GDM1 (cell line): ENCODE data around the gene HERPUD1.
"Not testable (repeated sequence)": the region's sequence is repeated elsewhere in the genome, so short reads cannot be mapped to it uniquely, and the experiment has no call there.

ENCODE experiments used
- DNase-seq: peaks from one replicate; lab custom pipeline; 2025; lab: John Stamatoyannopoulos, UW

Gene HERPUD1

DNA sequence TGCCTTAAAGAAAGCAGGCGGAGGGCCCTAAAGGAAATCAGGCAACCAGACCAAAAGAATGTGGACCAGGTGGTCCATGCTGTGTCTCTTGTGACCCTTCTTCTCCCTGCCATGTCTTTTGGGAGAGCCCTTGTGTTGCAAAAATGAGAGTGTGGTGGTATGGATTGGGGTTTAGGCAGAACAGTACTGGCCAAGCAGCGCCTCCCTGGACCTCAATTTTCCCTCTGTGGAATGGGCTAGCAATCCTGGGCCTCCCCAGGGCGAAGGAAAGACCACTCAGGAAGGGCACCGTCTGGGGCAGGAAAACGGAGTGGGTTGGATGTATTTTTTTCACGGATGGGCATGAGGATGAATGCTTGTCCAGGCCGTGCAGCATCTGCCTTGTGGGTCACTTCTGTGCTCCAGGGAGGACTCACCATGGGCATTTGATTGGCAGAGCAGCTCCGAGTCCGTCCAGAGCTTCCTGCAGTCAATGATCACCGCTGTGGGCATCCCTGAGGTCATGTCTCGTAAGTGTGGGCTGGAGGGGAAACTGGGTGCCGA is 49.9 kb downstream of the HERPUD1 start:
- DNase-seq, result no peak

DNA sequence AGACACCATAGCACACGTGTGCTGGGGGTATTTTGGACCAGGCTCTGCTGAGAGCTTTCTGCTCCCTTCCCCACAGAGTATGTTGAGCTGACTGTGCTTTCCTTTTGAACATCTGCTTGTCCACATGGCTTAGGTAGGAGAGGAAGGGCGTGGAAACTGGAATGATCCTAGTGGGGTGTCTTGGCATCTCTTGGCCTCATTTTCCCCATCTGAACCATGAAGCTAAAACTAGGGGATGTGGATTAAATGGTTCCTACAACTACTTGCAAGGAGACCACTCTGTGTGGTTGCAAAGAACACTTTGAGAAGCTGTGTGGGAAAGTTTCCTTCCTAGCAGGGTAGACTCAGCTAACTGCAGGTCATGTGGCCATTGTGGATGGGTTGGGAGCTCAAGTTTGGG is 50.8 kb downstream of the HERPUD1 start:
- no peak for DNase-seq

DNA sequence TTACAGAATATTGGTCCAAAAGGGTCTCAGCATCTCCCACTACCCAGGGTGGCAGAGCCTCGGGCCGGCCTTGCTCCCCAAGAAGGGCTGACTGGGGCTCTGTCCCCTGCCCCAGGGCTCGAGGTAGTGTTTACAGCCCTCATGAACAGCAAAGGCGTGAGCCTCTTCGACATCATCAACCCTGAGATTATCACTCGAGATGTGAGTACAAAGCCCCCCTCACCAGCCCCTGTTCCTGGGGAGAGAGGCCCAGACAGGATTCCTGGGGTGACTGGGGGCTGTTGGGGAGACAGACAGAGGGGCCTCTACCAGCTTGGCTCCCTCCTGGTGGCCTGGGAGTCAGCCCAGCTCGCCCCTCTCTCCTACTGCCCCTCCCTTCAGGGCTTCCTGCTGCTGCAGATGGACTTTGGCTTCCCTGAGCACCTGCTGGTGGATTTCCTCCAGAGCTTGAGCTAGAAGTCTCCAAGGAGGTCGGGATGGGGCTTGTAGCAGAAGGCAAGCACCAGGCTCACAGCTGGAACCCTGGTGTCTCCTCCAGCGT is 51.3 kb downstream of the HERPUD1 start:
- DNase-seq, result no peak

DNA sequence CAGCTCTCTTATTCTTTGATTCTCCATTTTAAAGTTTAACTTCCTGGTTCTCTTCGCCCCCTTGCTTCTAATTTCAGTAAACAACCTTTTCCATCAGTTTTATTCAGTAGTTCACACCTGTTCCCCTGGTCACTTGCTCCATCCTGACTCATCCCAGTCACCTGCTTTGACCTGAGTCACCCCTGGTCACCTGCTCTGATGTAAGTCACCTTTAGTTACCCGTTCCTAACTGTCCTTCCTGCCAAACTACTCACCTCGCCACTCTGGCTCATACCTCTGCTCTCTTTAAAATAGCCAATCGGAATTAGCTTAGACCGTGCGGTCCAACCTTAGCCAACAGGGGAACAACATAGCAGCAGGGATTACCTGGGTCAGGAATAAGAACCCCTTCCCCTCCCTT is 52.7 kb downstream of the HERPUD1 start:
- no peak for DNase-seq

DNA sequence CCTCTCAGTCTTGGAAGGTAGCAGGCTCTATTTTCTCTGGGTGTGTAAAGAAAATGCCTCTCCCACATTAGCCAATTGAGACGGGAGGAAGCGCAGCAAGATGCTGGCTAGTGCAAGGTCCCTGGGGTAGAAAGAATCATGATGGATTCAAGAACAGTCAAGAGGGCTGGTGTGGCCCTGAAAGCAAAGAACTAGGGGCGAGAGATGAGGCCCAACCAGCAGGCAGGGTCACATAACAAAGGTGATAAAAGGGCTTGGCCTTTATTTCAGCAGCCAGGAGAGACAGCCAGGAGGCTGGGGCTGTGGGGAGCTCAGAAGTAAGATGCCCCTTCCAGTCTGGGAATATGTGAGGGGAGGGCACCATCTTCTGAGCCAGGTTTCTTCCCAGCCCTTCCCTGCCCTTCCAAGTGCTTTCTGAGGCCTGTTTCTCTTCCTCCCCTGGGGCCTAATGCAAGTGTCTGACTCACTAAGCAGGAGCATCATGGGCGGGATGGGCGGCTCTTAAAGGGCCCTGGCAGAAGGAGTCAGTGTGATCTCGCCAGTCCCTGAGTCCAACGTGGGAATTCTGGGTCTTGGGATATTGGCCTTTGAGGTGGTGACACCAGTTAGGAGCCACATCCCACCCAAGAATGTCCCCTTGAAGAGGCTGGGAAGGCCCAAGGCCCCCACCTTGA is 53.5 kb downstream of the HERPUD1 start:
- DNase-seq, result no peak

DNA sequence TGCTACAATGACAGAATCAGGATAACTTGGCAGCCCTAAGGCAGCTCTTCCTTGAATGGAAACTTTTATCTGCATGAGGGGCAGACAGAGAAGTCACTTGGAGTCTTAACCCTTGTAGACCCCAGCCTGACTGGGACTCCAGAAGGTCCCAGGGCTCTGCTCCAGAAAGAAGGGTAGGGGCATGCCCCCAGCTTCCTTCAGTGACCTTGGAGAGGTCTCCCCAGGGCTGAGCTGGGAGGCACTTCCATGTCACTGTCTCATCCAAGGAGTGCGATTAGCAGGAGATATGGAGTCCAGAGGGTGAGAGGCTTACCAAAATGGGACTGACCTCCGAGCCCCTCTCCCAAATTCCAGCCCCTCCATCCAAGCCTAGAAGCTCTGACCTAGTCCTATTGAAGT is 54.0 kb downstream of the HERPUD1 start:
- no peak for DNase-seq

DNA sequence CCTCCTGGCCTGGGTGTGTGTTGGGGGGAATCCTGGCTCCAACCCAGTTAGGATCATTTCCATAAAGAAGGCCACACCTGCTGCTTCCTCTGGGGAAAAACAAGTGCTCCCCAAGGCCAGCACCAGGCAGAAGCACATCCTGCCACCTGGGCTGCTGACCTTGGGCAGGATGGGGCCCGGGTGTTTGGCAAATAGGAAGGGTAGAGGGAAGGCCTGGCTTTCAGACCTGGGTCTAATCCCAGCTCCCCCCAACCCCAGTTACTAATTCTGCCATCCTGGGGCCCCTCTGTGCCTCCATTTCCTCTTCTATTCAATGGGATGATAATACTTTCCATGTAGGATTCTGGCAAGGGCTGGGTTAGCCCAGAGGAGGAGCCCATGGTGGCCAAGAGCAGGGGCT is 54.4 kb downstream of the HERPUD1 start:
- no peak for DNase-seq

DNA sequence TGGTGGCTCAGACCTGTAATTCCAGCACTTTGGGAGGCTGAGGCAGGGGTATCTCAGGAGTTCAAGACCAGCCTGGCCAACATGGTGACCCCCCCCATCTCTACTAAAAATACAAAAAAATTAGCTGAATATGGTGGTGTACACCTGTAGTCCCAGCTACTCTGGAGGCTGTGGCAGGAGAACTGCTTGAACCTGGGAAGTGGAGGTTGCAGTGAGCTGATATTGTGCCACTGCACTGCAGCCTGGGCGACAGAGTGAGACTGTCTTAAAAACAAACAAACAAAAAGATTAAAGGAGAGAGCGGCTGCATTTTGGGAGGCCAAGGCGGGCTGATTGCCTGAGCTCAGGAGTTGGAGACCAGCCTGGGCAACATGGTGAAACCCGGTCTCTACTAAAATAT is 55.0 kb downstream of the HERPUD1 start:
- not testable (repeated sequence) for DNase-seq

DNA sequence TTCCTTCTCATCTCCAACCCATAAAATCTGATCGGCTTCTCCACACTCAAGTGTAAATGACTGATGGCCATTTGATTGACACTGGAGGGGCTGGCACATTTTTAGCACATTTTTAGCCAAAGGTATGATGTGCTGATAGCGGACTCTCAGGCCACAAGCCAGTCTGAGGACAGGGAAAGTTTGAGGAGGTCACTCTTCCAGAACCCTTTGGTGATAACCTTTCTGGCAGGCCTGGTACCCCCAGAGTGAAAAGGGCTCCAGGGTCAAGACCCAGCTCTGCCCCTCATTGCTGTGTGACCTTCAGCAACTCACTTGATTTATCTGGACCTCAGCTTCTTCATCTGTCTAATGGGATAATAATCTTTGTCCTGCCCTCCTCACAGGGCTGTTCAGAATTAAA is 55.8 kb downstream of the HERPUD1 start:
- no peak for DNase-seq

DNA sequence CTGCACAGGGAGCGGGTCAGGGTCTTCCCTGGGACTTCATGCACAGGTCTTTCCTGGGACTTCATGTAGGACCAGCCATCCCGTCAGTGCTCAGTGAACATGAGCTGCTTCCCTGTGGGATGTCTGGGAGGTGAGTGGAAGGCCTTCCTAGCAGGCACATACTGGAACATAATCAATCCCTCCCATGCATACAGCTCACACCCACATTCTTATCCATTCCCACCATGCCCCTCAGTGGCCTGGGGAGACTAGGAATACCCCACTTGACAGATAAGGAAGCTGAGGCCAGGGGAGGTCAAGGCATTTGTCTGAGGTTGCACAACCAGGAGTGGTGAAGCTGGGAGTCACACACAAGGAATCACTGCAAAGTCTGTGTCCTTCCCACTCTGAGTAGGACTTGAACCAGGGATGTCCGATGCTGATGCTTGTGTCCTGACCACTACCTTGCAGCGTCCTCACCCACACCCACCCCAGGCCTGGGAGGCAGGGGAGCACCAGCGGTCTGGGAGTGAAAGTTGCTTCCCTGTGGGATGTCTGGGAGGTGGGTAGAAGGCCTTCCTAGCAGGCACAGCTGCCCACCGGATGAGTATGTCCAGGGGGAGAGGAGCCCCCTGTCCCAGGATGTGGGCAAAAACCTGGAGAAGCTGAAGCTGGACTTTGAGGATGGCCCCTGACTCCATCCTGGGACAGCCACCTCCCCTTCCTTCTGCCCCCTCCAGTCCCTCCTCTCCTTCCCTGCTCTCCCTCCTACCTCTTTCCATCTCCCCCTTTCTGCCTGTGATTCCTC is 56.4 kb downstream of the HERPUD1 start:
- no peak for DNase-seq

DNA sequence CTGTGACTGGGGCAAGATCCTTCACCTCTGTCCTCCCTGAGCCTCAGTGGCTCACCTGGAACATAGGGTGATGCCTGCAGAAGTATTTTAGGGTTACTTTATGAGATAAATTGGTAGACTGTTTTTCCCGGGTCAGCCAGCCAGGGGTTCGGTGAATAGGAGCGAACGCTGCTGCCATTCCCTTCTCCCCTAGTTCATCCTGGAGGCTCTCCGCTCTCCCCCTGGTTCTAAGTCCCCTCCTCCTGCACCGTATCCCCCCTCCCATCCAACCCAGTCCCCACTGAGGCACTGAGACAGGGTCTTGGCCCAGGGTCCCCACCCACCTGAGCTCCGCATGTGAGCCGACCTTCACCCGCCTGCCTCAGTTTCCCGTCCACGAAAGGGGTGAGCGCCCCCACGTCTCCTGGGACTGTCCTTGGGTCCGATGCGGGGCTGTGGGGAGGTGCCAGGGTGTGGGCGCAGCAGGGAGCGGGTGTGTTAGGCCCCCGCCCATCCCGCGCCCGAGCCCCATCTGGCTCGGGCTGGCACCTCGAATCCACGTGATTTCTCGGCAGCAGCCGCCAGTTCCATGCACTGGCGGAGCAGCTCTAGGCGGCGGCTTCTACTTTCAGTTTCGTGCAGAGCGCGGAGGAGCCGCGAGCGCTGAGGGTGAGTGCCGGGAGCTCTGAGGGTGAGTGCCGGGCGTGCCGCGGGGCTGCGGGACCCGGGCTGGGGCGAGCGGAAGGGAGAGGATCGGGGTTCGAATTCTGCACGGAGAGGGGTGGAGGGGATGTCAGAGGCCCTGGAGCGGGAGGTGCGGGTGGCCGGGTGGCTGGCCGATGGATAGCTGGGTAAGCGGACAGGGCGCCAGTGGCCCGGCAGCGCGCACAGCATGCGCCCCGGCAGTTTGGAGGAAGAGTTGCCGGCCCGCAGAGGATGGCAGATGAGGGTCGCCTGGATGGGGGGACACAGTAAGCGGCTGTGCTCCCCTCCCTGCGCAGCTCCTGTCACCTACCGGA is 57.3 kb downstream of the HERPUD1 start, which contains the start of gene NLRC5:
NLRC5 (plus strand) TSS at position 610 of the 998 bp plus-strand sequence. CDS start 31,156 bp downstream, outside the sequence.
- peak; percentile 35 for DNase-seq

DNA sequence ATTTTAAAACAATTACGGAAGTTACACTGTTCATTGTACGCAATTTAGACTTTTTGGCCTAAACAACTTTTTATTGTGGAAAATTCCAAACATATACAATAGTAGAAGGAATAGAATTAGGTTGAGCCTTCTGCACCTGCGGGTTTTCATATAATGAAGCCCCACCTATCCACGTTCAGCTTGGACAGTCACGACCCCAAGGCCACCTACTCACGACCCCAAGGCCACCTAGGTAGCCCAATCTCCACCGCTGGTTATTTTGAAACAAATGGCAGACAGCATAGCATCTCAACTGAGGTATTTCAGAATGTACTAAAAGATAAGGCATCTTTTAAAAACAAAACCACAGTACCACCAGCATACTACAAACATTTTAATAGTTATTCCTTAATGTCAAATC is 58.0 kb downstream of the HERPUD1 start:
- no peak for DNase-seq

DNA sequence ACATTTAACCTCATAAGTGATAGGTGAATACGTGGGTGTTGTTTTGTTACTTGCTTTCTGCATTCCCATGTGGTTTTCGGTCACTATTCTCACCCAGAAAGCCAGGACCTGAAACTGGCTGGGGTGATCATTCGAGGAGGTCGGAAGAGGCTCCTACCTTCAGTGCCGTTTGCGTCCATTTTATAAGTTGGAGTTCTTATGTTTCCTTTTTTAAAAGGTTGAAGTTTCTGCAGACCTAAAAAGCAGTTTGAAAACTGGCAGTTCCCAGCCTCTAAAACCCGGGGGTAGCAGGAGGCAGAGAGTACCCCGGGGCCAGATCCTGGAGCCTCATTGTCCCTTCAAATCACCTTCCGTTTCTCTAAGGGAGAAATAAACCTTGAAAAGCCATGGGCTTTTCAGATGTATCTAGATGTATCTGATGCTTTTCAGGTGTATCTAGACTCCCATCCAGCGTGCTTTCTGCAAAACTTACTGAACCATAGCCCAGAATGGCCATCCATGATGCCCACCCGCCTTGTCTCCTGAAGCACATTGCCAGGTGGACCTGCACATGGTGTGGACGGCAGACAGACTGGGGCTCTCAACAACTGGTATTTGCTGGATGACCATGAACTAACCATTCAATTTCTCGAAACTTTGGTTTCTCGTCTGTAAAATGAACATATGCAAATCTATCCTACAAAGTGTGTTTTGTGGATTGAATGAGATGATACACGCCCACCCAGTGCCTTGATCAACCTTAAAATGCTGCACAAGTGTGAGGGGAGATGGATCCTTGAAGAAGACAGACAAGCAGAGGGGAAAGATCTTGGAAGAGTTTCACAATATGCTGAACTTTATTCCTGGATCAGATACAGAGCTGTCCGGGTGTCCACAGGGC is 58.7 kb downstream of the HERPUD1 start:
- DNase-seq, result no peak

DNA sequence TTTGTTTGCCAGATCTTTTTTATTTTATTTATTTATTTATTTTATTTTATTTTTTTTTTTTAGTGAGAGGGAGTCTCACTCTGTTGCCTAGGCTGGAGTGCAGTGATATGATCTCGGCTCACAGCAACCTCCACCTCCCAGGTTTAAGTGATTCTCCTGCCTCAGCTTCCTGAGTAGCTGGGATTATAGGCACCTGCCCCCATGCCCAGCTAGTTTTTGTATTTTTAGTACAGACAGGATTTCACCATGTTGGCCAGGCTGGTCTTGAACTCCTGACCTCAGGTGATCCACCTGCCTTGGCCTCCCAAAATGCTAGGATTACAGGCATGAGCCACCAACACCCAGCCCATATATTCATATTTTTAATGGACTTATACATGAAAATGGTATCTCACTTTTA is 60.5 kb downstream of the HERPUD1 start:
- not testable (repeated sequence) for DNase-seq

DNA sequence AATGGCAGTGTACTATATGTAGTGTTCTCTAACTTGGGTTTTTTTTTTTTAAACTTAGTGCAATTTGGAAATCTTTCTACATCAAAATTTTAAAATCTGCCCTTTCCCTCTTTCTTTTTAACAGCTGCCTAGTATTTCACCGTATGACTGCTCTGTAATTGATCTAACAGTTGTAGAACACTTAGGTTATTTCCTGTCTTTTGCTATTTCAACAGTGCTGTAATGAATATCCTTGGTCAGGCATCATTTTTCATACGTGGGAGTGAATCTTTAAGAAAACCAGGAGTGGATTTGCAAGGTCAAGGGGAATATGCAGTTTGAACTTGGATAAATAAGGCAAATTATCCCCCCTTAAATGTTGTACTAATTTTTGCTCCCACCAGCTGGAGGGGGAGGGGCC is 61.3 kb downstream of the HERPUD1 start:
- no peak for DNase-seq

DNA sequence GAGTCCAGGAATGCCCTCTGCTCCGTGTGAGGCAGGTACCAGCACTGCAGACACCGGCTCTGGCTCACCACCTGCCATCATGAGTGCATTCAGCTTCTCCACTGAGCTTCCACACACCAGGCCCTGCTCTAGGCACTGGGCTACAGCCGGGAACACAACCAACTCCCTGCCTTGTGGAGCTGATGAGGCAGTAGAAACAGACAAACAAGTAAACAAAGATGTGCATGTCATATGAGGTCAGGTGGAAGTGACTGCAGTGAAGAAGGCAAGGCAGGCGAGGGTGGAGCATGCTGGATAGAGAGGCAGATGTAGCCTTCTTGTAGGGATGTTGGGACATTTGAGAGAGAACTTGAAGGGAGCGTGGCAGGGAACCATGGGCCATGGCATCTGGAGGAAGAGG is 62.4 kb downstream of the HERPUD1 start:
- DNase-seq, result no peak
